Measurements from ENCODE around the gene RHOH.
"Not testable (repeated sequence)": the region's sequence is repeated elsewhere in the genome, so short reads cannot be mapped to it uniquely, and the experiment has no call there.

RHOH gene

GRCh38 chr4:40288566-40288965, 91.7 kb downstream of the RHOH start:
- no peaks in the 10 kb centered on the region for H3K36me3 ChIP-seq (ENCODE audit: control insufficient read depth in 5 of 5, insufficient read depth in 5 of 5, low read length in 5 of 5)
- no peaks in the 10 kb centered on the region for H3K4me1 ChIP-seq (ENCODE audit: control insufficient read depth in 5 of 5, insufficient read depth in 5 of 5, low read length in 5 of 5)
- H3K4me3 ChIP-seq (ENCODE audit: low read depth in 1 of 5, low read length in 5 of 5): no peak overlapping the region
- peaks cover 0 to 3% (median 0%) of the 10 kb centered on the region in 5 donors for H3K9me3 ChIP-seq (ENCODE audit: control insufficient read depth in 5 of 5, low read length in 5 of 5)
- H3K27ac ChIP-seq (ENCODE audit: low read depth, low read length): no peak overlapping the region
- no peaks in the 10 kb centered on the region for H3K27me3 ChIP-seq (ENCODE audit: control insufficient read depth in 5 of 5, insufficient read depth in 4 of 5, low read length in 5 of 5)
- no peak overlapping the region for H3K9ac ChIP-seq (ENCODE audit: low read length in 5 of 5)

GRCh38 chr4:40289366-40290188, 92.7 kb downstream of the RHOH start:
- H3K36me3 ChIP-seq (ENCODE audit: control insufficient read depth in 5 of 5, insufficient read depth in 5 of 5, low read length in 5 of 5): no peaks in the 10 kb centered on the region
- H3K9ac ChIP-seq (ENCODE audit: low read length in 5 of 5): no peak overlapping the region
- no peak overlapping the region for H3K4me3 ChIP-seq (ENCODE audit: low read depth in 1 of 5, low read length in 5 of 5)
- H3K27me3 ChIP-seq (ENCODE audit: control insufficient read depth in 5 of 5, insufficient read depth in 4 of 5, low read length in 5 of 5): no peaks in the 10 kb centered on the region
- peaks cover 0 to 3% (median 0%) of the 10 kb centered on the region in 5 donors for H3K9me3 ChIP-seq (ENCODE audit: control insufficient read depth in 5 of 5, low read length in 5 of 5)
- H3K27ac ChIP-seq (ENCODE audit: low read depth, low read length): no peak overlapping the region
- H3K4me1 ChIP-seq (ENCODE audit: control insufficient read depth in 5 of 5, insufficient read depth in 5 of 5, low read length in 5 of 5): no peaks in the 10 kb centered on the region

GRCh38 chr4:40290611-40291186, 93.9 kb downstream of the RHOH start:
- H3K27me3 ChIP-seq (ENCODE audit: control insufficient read depth in 5 of 5, insufficient read depth in 4 of 5, low read length in 5 of 5); H3K36me3 ChIP-seq (ENCODE audit: control insufficient read depth in 5 of 5, insufficient read depth in 5 of 5, low read length in 5 of 5); H3K9ac ChIP-seq (ENCODE audit: low read length in 5 of 5); H3K4me3 ChIP-seq (ENCODE audit: low read depth in 1 of 5, low read length in 5 of 5); H3K4me1 ChIP-seq (ENCODE audit: control insufficient read depth in 5 of 5, insufficient read depth in 5 of 5, low read length in 5 of 5); H3K9me3 ChIP-seq (ENCODE audit: control insufficient read depth in 5 of 5, low read length in 5 of 5); H3K27ac ChIP-seq (ENCODE audit: low read depth, low read length): not testable (repeated sequence)

- no peak overlapping the region for H3K27ac ChIP-seq (ENCODE audit: low read depth, low read length)
- H3K27me3 ChIP-seq (ENCODE audit: control insufficient read depth in 5 of 5, insufficient read depth in 4 of 5, low read length in 5 of 5): no peaks in the 10 kb centered on the region
- peaks cover 0 to 9% (median 0%) of the 10 kb centered on the region in 5 donors for H3K9me3 ChIP-seq (ENCODE audit: control insufficient read depth in 5 of 5, low read length in 5 of 5)
- H3K36me3 ChIP-seq (ENCODE audit: control insufficient read depth in 5 of 5, insufficient read depth in 5 of 5, low read length in 5 of 5): no peaks in the 10 kb centered on the region
- no peak overlapping the region for H3K9ac ChIP-seq (ENCODE audit: low read length in 5 of 5)
- no peaks in the 10 kb centered on the region for H3K4me1 ChIP-seq (ENCODE audit: control insufficient read depth in 5 of 5, insufficient read depth in 5 of 5, low read length in 5 of 5)
- no peak overlapping the region for H3K4me3 ChIP-seq (ENCODE audit: low read depth in 1 of 5, low read length in 5 of 5)
Observed at GRCh38 chr4:40292313-40292759, 95.5 kb downstream of the RHOH start.

- Histone ChIP-seq H3K27ac (ENCODE audit: low read depth, low read length) (no peak overlapping the region), H3K4me3 (ENCODE audit: low read depth in 1 of 5, low read length in 5 of 5) (no peak overlapping the region), H3K27me3 (ENCODE audit: control insufficient read depth in 5 of 5, insufficient read depth in 4 of 5, low read length in 5 of 5) (no peaks in the 10 kb centered on the region), H3K9ac (ENCODE audit: low read length in 5 of 5) (no peak overlapping the region), H3K4me1 (ENCODE audit: control insufficient read depth in 5 of 5, insufficient read depth in 5 of 5, low read length in 5 of 5) (no peaks in the 10 kb centered on the region), H3K9me3 (ENCODE audit: control insufficient read depth in 5 of 5, low read length in 5 of 5) (peaks cover 0 to 9% (median 0%) of the 10 kb centered on the region in 5 donors), H3K36me3 (ENCODE audit: control insufficient read depth in 5 of 5, insufficient read depth in 5 of 5, low read length in 5 of 5) (no peaks in the 10 kb centered on the region)
Observed at GRCh38 chr4:40294339-40294738, 97.5 kb downstream of the RHOH start.

GRCh38 chr4:40295030-40295429, 98.2 kb downstream of the RHOH start:
- H3K27me3 ChIP-seq (ENCODE audit: control insufficient read depth in 5 of 5, insufficient read depth in 4 of 5, low read length in 5 of 5); H3K4me1 ChIP-seq (ENCODE audit: control insufficient read depth in 5 of 5, insufficient read depth in 5 of 5, low read length in 5 of 5); H3K27ac ChIP-seq (ENCODE audit: low read depth, low read length); H3K9ac ChIP-seq (ENCODE audit: low read length in 5 of 5); H3K4me3 ChIP-seq (ENCODE audit: low read depth in 1 of 5, low read length in 5 of 5); H3K9me3 ChIP-seq (ENCODE audit: control insufficient read depth in 5 of 5, low read length in 5 of 5); H3K36me3 ChIP-seq (ENCODE audit: control insufficient read depth in 5 of 5, insufficient read depth in 5 of 5, low read length in 5 of 5): not testable (repeated sequence)

GRCh38 chr4:40295572-40295971, 98.7 kb downstream of the RHOH start:
- Histone ChIP-seq H3K9ac (ENCODE audit: low read length in 5 of 5) (no peak overlapping the region), H3K9me3 (ENCODE audit: control insufficient read depth in 5 of 5, low read length in 5 of 5) (peaks cover 0 to 9% (median 0%) of the 10 kb centered on the region in 5 donors), H3K27ac (ENCODE audit: low read depth, low read length) (no peak overlapping the region), H3K36me3 (ENCODE audit: control insufficient read depth in 5 of 5, insufficient read depth in 5 of 5, low read length in 5 of 5) (no peaks in the 10 kb centered on the region), H3K27me3 (ENCODE audit: control insufficient read depth in 5 of 5, insufficient read depth in 4 of 5, low read length in 5 of 5) (peaks cover 0 to 3% (median 0%) of the 10 kb centered on the region in 5 donors), H3K4me1 (ENCODE audit: control insufficient read depth in 5 of 5, insufficient read depth in 5 of 5, low read length in 5 of 5) (no peaks in the 10 kb centered on the region), H3K4me3 (ENCODE audit: low read depth in 1 of 5, low read length in 5 of 5) (no peak overlapping the region)
